HuH-7.5 (cell line): ENCODE data around the gene ANKLE1.
"Not testable (repeated sequence)": the region's sequence is repeated elsewhere in the genome, so short reads cannot be mapped to it uniquely, and the experiment has no call there.

Experiments
- DNase-seq: peaks from one replicate; pipeline ENCODE4 v3.0.0; 2011; ENCODE audit warnings: low spot score

ANKLE1 gene

DNA sequence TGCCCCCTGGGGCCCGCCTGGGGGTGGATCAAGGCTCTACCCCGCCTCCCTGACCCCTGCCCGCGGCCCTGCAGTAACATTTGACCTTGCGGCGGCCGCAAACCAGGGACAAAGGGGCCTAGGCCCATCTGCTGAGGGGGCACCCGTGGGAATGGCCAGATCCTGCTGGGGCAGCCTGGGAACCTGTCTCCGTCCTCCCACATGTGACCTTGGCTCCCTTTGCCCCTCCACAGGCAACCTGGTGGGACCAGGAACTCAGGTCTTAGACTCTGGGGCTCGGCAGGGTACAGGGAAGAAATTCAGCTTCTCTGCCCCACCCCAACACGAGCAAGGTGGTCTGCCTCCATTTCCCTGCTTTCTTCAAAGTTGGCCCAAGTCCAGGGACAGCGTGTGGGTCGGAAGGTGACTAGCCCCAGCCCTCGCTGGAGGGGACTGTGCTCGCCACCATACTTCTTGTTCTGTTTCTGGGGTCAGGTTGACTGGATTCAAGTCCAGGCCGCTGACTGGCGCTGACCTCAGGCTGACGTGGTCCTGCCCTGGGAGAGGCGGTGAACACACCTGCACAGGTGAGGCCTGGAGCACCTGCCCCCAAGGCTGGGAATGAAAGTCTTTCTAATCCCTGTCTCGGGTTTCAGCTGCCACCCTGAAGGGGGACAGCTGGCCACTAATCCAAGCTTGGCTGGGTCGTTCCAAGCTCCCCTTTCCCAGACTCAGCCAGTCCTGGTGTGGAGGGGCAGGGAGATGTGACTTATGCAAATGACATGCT lies 33.5 kb upstream of the ANKLE1 start:
- peak; percentile 86 for DNase-seq

DNA sequence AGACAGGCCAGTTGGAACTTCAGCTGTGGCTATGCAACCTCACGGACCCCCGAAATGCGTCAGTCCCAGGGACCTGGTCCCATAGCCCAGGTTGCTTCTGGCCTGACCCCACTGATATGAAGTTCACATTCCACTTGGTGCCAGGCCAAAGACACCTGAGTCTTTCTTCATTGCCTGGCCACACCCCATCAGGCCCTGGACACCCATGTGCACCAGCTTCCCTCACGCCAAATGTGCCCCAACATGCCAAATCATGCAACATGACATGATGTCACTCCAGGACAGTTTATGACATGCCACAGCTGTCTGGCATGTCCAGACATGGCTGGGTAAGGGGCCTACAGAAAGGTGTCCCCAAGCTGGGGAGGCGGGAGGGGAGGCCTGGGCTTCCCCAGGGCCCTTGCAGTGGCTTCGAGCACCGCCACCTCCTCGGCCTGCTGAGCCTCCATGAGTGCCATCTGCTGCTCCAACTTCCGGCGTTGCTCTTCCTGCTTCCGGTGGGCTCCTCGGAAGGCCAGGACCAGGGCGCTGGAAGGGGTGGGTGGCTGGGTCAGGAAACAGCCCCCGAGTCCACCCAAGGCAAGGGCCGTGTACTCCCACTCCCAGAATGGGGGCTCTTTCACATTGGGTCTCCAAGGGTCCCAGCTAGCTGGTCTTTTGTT lies 31.7 kb upstream of the ANKLE1 start:
- no peak for DNase-seq

DNA sequence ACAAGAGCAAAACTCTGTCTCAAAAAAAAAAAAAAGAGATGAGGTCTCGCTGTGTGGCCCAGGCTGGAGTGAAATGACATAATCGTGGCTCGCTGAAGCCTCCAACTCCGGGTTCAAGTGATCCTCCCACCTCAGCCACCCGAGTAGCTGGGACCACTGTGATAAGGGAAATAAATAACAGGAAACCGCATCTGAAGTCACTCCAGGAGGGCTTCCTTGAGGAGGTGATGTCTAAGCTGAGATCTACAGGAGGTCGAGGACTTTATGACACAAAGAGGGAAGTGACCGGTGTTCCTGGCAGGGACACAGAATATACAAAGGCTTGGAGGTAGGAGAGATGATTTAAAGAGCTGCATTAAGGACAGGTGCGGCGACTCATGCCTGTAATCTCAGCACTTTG lies 27.1 kb upstream of the ANKLE1 start:
- no peak for DNase-seq

DNA sequence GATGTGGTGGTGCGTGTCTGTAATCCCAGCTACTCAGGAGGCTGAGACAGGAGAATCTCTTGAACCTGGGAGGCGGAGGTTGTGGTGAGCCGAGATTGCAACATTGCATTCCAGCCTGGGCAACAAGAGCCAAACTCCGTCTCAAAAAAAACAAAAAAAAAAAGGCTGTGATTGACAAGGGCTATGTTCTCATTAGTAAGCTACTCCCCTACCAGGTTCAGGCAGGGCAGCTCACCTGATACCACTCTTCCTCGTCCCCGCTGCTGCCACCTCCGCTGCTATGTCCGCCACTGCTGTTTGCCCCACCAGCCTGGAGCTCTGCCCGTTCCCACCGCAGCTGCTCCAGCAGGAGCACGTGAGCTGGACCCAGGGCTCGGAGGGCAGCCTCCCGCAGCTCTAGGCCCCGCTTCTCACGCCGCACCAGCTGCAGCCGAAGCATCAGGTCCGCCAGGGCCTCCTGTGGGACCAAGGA lies 26.5 kb upstream of the ANKLE1 start:
- no peak for DNase-seq

DNA sequence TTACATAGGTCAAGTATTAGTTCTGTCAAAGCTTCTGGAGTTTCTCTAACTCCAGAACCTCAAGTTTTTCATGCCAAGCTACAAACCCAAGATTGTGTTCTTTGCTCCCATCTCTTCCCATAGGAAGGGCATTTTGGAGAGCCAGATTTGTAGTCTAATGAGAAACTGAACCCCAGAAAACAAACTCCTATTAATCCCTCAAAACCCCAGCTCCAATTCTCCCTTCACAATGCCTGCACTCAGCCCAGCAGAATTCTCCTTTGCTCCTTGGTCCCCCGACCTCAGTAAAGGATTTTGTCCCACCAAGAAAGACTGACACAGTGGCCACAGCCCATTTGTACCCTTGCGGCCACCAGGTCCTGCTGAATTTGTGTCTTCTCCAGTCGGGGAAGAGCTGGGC lies 25.6 kb upstream of the ANKLE1 start:
- no peak for DNase-seq

DNA sequence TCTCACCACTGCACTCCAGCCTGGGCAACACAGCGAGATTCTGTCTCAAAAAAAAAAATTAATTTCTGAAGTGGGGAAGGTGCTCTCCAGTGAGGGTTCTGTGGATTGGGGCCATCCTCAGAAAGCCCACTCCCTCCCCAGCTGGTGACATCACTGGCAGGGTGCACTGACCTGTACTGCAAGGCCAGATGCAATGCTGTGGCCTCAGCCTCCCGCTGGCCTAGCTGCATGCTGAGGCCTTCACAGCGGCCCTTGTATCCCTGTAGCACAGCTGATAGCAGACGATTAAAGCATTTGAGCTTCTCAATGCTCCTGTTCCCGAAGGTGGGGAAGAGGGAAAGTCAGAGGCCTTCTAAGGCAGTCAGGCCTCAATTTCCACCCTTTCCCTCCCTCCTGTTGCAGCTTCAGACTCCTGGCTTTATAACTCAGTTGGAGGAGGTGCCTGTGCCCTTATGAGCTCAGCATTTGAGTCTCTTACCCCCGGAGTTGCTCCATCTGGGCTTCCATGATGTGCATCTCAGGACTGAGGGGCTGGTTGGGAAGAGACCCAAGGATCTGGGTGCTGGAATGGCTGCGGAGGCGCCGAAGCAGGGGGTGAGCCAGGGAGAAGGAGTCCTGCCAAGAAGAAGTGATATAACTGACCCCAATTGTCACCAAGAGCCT lies 22.5 kb upstream of the ANKLE1 start:
- no peak for DNase-seq

DNA sequence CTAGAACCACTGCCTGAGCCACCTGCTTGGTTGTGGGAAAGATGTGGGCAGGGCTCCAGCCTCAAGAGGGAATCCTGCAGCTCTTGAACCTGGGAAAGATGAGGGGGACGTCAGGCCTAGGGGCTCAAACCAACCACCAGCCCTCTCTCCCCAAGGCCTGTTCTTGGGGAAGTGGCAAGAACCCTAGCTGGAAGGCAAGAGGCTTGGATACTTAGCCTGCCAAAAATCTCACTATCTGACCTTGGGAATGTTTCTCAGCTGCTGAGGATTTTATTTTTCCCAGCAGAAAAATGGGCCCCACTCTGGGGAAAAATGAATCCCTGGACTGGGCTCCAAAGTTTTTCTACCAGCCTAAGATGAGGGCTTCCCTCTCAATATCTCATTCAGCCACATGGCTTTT lies 21.8 kb upstream of the ANKLE1 start:
- DNase-seq: no peak

DNA sequence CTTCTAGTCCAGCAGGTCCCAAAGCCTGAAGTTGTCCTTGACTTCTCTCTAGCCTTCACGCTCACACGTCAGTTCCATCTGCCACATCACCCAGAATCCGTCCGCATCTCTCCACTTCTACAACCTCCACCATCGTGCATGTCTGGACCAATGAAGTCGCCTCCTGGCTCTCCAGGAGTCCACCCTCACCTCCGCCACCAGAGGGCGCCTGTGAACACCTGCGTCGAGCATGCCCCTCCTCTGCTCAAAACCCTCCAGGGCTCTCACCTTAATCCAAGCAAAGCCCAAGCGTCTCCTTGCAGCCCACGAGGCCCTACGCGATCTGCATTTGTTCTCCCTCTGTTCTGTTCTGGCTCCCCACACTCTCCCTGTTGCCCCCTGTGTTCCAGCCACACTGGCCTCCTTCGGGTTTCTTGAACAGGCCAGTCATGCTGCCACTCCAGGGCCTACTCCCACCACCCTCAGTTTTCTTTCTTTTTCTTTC lies 20.8 kb upstream of the ANKLE1 start:
- peak; percentile 98 for DNase-seq

DNA sequence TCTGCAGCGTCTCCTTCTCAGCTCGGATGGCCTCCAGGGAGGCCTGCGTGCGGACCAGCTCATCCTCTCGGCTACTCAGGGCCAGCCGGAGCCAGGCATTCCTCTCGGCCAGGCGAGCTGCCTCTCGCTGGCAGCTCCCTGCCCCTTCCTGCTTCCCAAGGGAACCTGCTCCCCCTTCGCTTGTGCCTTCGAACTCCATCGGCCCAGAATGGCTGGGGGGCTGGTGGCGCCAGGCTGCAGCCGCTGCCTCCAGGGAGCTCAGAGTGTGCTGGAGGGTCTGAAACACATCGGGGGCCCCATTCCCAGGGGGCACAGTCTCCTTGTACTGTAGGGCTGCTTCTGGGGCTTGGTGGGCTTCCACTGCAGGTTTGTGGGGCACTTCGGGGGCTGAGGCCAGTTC lies 19.1 kb upstream of the ANKLE1 start:
- DNase-seq: no peak

DNA sequence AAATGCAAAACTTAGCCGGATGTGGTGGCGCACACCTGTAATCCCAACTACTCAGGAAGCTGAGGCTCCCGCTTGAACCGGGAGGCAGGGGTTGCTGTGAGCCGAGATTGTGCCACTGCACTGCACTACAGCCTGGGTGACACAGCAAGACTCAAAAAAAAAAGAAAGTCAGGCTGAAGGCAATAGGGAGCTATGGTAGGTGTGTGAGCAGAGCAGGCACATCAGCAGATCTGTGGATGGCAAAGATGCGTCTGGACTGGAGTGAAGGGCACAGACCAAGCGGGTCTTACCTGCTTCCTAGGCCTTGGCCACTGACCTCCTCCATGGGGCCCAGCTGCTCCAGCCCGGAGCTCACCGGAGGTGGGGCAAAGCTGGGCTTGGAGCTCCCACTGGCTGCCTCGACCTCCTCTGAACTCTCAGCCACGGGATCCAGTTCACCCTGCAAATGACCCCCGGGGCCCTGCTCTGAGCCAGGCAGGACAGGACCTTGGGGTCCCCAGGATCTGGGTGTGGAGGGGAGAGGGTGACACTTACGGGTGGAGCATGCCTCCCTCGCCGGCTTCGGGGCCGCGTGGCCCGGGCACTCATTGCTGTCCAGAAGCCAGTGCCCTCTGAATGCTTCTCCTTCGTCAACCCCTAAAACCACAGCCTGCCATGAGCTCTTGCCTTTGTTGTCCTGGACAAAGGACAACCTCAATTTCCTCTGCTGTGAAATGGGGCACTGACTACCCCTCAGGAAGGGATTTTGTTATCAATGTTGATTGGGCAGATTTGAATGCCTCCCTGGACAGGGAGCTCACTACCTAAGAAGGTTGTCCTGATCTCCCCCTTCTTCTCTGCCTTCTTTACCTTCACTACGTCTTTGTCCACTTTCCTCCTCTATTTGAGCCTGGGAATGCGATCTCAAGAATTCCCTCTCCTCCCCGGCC lies 17.7 kb upstream of the ANKLE1 start:
- no peak for DNase-seq

DNA sequence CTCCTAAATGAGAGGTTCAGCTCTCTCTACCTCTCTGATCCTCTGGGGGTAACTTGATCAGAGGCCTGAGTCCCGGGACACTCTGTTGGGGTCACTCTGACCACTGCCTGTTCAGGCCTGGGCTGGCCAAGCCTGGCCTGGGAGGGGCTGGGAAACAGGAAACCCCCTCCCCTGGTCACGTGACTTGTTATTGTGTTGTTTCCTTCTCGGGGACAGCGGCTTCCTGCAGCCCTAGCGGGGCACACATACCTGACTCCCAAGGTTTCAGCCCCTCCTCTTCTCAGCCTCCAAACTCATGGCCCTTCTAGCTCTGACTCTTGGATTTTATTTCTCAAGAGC lies 17.1 kb upstream of the ANKLE1 start, which contains the start of gene USHBP1:
Gene USHBP1, minus strand, starts transcription at position 105 of the 339 bp plus-strand sequence. CDS start 446 bp downstream, outside the sequence.
- DNase-seq: no peak

DNA sequence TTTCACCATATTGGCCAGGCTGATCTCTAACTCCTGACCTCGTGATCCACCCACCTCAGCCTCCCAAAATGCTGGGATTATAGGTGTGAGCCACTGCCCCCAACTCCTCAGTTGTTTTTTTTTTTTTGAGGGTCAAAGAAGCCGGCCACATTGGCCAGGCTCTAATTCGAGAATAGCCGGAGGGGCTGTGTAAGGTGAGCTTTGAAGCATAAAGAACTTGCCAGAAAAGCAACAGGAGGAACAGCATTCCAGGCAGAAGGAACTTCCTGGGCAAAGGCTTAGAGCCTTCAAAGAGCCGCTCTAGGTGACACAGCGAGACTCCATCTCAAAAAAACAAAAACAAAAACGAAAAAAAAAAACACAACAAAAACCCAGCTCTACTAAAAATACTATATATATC lies 15.7 kb upstream of the ANKLE1 start:
- DNase-seq: no peak

DNA sequence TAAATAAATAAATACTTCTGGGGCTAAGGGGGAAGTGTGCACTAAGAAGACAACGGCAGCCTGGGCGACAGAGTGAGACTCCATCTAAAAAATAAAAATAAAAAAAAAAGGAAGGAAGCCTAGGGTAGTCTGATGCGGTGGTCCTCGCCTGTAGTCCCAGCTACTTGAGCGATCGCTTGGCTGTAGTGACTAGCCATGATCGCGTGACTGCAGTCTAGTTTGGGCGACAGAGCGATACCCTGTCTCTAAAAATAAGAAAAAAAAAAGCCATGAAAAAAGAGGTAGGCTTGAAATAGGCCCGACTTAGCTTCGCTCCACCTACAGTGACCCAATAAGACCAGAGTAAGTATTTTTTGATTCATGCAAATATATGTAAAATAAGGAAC lies 15.1 kb upstream of the ANKLE1 start:
- no peak for DNase-seq

DNA sequence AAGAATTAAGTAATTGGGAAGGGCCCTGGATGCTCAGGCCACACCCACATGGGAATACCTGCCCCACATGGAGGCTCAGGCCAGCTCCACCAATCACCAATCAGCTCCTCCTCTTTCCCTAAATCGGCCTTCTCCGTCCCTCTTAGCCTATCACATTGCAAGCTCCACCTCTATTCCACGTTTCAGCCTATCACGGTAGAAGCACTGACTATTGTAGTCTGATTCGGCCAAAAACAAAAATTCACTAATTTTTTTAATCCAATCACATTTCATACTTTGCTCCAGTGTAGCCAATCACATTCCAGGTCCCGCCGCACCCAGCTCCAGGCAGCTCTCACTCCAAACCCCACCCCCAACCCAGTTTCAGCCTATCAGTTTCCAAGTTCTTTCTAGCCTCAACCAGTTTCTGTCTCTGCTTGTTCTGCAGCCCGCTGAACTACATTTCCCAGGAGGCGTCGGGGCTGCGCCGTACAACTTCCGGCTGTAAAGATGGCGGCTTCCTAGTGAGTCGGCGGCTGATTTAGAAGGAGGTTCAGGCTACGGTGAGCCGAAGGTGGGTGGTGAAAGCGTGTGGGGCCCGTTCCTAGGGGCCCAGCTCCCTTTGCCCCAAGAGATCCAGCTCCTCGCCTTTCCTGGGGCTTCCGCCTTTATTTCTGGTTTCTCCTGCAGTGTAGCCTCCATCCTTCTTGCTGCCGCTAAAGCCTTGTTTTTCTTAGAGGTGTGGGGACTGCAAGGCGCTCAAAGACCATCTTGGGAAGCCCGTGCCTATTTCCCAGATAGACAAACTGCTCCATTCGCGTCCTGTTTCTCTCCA lies 14.5 kb upstream of the ANKLE1 start, which contains the start of gene BABAM1:
Gene BABAM1, plus strand, starts transcription at position 469 of the 814 bp plus-strand sequence. CDS start 1,364 bp downstream, outside the sequence.
- peak; percentile 99 for DNase-seq

DNA sequence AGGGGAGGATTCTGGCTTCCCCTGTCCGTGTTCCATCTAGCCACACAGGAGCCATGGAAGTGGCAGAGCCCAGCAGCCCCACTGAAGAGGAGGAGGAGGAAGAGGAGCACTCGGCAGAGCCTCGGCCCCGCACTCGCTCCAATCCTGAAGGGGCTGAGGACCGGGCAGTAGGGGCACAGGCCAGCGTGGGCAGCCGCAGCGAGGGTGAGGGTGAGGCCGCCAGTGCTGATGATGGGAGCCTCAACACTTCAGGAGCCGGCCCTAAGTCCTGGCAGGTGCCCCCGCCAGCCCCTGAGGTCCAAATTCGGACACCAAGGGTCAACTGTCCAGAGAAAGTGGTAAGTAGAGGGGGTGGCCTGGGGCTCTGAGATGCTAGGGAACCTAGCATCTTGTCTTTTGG lies 12.9 kb upstream of the ANKLE1 start:
- DNase-seq: no peak

DNA sequence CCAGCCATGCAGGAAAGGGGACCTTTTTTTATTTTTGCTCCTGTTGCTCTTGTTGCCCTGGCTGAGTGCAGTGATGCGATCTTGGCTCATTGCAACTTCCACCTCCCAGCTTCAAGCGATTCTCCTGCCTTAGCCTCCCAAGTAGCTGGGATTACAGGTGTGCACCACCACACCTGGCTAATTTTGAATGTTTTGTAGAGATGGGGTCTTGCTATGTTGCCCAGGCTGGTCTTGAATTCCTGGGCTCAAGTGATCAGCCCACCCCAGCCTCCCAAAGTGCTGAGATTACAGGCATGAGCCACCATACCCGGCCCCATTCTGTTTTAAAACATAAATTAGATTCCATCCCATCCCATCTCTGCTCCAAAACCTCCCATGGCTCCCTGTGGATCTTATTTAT lies 6.8 kb upstream of the ANKLE1 start:
- not testable (repeated sequence) for DNase-seq

DNA sequence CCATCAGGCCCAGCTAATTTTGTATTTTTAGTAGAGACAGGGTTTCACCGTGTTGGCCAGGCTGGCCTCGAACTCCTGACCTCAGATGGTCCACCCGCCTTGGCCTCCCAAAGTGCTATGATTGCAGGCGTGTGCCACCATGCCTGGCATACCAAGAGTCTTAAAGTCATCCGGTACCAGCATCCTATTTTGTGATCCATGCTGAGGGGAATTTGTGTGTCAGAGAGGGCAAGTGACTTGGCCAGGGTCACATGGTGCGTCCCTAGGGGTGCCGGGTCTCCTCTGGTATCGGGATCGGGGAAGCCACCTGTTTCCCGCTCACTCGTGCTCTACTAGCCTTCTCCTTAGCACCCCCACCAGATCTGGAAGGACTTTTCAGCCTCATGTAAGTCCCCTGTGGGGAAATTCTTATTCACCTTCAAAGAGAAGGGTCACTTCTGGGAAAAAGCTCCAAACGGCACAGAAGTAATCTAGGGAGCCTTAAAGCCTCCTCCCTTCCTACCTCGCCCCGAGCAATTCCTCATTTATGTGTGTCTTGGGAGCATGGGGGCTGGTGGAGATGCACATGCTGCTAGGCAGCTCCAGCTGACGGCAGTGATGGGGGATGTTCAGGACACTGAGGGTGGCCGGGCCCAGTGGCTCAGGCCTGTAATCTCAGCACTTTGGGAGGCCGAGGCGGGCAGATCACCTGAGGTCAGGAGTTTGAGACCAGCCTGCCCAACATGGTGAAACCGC lies 6.1 kb upstream of the ANKLE1 start:
- DNase-seq: no peak

DNA sequence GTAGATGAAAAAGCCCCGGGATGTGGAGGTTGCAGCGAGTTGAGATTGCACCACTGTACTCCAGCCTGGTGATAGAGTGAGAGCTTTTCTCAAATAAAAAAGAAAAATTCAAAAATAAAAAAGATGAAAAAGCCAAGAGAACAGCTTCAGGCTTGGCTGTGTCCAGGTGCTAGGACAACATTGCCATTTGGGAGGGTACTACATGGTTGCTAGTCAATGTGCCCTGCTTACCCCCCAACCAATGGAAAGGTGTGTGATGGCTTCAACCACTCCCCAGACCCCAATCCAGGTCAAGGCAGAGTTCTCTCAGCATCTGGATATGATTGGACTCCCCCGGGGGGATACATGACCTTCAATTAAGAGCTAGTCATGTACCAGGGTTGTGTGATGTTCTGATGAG lies 2.3 kb upstream of the ANKLE1 start:
- no peak for DNase-seq

DNA sequence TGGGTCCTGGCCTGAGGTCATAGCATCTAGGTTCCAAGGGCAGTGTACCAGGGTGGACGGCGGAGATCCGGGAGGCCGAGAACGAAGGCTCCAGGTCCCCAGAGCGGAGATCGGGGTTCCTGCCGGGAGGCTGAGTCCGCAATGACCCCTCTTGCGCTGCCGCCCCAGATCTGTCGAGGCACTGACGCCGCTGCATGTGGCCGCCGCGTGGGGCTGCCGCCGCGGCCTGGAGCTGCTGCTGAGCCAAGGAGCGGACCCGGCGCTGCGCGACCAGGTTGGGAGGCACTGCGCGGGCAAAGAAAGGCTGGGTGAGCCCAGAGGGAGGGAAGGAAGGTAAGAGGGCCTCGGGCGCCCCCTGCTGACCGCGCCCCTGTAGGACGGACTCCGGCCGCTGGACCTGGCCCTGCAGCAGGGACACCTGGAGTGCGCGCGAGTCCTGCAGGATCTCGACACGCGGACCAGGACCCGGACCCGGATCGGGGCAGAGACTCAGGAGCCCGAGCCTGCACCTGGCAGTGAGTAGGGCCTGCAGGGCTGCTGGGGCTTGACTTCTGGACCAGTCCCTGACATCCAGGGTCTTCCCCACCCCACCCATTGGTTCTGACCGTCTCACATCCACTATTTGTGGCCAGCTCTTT lies 906 bp downstream of the ANKLE1 start:
- peak; percentile 96 for DNase-seq
